Thyroid gland (tissue), 4 donors: ENCODE measurements around the gene ITPR2.

Source experiments
- POLR2A ChIP-seq, 2 donors: fragments of 450-650 bp; IDR thresholded peaks; one replicate each; pipeline ENCODE4 v1.6.1; 2017; ENCODE audit warnings: antibody characterized with exemption in 2 of 2, mild to moderate bottlenecking in 2 of 2, moderate library complexity in 1 of 2
- TF ChIP-seq, protein P1 (sequence below), 6 experiments: fragments of 200-600 bp in 3 of 6; fragments of 450-650 bp in 3 of 6; sonication (generic) in 3 of 6; IDR thresholded peaks; one replicate each; pipeline ENCODE4 v1.5.1; 2016 to 2019; ENCODE audit warnings: antibody characterized with exemption in 6 of 6, mild to moderate bottlenecking in 2 of 6, inconsistent platforms in 1 of 6, moderate library complexity in 1 of 6

GRCh38 chr12:26338586-26339572, 494.1 kb downstream of the ITPR2 start:
- TF ChIP-seq, protein P1, sequence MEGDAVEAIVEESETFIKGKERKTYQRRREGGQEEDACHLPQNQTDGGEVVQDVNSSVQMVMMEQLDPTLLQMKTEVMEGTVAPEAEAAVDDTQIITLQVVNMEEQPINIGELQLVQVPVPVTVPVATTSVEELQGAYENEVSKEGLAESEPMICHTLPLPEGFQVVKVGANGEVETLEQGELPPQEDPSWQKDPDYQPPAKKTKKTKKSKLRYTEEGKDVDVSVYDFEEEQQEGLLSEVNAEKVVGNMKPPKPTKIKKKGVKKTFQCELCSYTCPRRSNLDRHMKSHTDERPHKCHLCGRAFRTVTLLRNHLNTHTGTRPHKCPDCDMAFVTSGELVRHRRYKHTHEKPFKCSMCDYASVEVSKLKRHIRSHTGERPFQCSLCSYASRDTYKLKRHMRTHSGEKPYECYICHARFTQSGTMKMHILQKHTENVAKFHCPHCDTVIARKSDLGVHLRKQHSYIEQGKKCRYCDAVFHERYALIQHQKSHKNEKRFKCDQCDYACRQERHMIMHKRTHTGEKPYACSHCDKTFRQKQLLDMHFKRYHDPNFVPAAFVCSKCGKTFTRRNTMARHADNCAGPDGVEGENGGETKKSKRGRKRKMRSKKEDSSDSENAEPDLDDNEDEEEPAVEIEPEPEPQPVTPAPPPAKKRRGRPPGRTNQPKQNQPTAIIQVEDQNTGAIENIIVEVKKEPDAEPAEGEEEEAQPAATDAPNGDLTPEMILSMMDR (IDR thresholded peaks at IDR 0.05) = no peak
- TF ChIP-seq POLR2A (IDR thresholded peaks at IDR 0.05) = no peak
